B cell (primary cell): ENCODE data around the gene MAP2K5.

Source experiments
- CTCF ChIP-seq: fragments of 200-600 bp; IDR thresholded peaks from one replicate; pipeline ENCODE4 v1.8.0; 2022; ENCODE audit warnings: antibody characterized with exemption, mild to moderate bottlenecking
- EZH2 ChIP-seq: IDR thresholded peaks from 2 replicates; pipeline ENCODE4 v1.6.1; 2012; ENCODE audit warnings: borderline replicate concordance, low read depth, mild to moderate bottlenecking, moderate library complexity, low read length; ENCODE audit not compliant: insufficient read depth, poor library complexity, severe bottlenecking

GRCh38 chr15:67550522-67550921, 8.0 kb downstream of the MAP2K5 start:
- TF ChIP-seq CTCF, result no peak
- no peak for TF ChIP-seq EZH2
